NCI-H510A (cell line): Measurements from ENCODE around the gene GEMIN8.

ENCODE experiments used
- DNase-seq: peaks from one replicate; lab custom pipeline; 2025; lab: John Stamatoyannopoulos, UW

The GEMIN8 gene, protein sequence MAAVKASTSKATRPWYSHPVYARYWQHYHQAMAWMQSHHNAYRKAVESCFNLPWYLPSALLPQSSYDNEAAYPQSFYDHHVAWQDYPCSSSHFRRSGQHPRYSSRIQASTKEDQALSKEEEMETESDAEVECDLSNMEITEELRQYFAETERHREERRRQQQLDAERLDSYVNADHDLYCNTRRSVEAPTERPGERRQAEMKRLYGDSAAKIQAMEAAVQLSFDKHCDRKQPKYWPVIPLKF

DNA sequence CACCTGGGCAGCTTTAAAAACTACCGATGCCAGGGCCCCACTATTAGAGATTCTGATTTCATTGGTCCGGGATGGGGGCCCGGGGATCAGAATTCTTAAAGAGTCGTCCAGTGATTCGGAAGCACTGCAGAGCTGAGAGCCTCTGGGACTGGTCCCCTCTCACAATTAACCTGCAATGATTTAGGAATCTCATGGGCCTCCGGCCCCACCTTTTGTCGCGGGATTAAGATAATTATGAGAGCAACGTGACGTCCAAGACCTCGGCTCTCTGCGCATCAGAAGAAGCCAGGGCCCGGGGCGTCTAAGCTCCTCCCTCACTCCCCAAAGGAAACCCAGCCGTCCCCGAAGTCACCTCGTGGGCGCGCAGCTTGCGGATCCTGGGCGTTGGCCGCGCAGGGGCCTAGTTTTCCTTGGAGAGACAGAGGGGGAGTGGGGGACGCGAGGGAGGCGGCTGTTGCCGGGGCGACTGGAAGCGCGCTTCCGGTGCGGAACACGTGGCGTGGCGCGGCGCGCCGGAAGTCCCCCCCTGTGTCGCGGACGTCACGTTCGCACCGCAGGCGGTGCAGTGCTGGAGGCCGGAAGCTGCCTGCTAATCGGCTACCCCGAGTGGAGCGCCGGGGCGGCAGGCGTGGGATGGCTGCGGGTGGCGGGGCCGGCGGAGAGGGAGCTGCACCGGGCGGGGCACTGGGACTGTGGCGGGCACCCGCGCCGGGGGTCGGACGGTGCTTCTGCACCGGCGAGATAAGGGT is at the start of gene GEMIN8:
Gene GEMIN8 (minus strand): TSS at position 468 of the 749 bp plus-strand sequence. CDS start 8,414 bp downstream, outside the sequence.
- DNase-seq: peak; percentile 75

- DNase-seq: no peak
Measured at GRCh38 chrX:14076639-14077038, 46.9 kb upstream of the GEMIN8 start.

GRCh38 chrX:14073556-14073955 is 43.9 kb upstream of the GEMIN8 start:
- no peak for DNase-seq

- DNase-seq: no peak
Measured at GRCh38 chrX:14073071-14073470, 43.4 kb upstream of the GEMIN8 start.

DNA sequence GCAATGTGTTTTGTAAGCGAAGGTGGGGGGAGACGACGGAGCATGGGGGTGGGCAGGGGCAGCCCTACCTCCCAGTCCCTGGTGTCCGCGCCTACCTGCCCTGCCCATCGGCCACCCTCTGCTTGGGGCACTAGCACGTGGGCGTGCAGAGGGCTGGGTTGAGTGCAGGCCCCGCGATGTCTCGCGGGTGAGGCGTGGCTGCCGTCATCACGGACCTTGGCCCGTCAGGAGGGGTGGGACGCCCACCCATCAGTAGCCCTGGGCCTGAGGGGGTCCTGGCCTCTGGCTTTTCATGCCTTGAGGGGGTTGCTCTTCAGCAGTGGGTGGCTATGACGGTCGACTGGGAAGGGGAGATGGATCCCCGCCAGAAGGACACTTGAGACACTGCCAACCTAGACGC is 36.1 kb upstream of the GEMIN8 start:
- DNase-seq: no peak

GRCh38 chrX:14064626-14065432 is 35.1 kb upstream of the GEMIN8 start:
- no peak for DNase-seq

DNA sequence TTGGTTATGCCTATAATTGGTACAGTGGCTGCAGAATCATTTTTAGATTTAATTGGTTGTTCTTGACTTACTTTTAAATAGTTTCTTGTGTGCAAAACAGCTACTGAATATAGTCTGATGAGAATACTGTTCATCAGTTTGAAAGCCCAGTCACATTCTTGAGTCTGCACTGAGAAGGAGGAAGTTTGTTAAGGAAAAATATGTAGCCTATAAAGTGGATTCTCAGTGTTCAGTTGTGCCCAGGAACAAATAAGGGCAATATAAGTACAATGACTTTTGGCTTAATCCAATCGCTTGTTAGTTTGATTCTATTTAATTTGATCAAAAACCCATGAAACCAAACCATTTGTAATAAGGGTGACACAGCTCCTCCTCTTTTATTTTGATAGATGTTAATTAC is 32.8 kb upstream of the GEMIN8 start:
- no peak for DNase-seq

GRCh38 chrX:14056206-14056605 is 26.5 kb upstream of the GEMIN8 start:
- DNase-seq: no peak

DNA sequence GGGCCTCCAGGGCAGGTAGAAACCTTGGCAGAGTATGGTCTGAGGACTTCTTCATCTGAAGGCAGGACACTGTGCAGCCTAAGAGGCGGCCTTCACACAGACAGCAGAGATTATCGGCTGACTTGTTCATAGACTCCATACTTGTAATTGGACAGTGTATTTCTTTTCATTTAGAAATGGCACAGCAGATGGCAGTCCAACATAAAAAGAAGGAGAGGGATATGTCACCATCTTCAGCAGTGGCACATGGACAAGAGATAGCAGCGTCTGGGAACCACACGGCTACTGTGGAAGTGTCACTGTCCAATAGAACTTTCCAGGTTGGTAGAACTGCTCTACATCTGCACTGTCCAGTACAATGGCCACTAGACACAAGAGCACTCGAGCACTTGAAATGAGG is 21.7 kb upstream of the GEMIN8 start:
- DNase-seq: no peak

GRCh38 chrX:14050709-14051108 is 21.0 kb upstream of the GEMIN8 start:
- no peak for DNase-seq

DNA sequence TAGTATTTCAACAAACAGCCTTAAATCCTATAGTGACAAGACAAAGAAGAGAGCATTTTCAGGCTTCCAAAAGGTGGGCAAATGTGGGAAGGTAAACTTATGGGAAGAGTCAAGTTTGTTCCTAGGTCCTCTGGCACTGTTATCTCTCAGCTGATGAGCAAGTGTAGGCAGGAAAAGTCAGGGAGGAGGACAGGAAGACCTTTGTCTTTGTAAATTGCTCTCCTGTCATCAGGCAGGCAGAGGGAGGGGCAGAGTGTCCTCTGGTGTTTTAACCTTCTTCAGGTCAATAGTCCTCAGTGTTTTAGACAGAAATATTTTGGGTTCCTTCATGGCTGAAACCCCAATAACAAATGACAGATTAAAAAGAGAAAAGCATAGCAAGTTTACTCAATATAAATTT is 13.5 kb upstream of the GEMIN8 start:
- no peak for DNase-seq

DNA sequence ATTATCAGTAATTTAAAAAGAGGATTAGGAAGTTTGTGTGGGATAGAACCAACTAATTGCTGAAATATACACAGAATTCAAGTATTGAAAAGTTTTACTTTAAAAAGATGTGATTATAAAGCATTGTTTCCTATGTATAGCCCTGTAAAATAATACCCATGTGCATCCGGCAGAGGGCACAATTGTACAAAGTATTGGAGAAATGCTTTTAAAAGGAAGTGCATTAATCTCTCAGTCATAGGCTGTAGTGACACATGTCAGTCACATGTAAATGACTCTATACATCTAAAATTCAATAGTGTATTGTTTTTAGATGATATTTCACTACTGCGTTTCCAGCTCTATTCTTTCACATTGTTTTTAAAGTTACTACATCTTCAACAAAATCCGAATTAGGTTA is 9.7 kb upstream of the GEMIN8 start:
- no peak for DNase-seq

DNA sequence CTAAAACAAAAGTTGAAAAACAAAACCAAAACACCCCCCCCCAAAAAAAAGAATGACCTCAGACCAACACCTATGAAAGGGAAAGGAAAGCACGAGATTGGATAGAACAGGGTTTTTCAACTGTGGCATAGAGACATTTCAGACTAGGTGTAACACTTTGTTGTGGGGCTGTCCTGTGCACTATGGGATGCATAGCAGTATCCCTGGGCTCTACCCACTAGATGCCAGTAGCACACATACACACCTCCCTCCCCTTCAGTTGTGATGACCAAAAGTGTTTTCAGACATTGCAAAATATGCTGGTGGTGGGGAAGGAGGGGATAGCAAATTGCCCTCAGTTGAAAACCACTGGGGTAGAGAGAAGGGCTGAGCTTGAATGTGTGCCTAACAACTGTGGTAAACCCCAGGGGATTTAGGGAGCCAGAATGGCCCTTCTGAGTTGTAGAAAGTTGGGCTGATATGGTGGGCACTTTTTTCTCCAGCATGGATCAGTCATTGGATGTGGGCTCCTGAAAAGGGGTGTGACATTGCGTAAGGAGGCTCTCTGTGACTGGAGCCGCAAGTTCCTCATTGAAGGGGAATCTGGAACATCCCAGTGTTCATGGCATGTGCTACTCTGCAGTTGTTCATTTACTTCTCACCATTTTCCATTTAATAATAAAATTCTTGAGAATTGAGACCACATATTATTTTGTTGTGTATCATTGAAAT is 8.8 kb upstream of the GEMIN8 start:
- DNase-seq: no peak

DNA sequence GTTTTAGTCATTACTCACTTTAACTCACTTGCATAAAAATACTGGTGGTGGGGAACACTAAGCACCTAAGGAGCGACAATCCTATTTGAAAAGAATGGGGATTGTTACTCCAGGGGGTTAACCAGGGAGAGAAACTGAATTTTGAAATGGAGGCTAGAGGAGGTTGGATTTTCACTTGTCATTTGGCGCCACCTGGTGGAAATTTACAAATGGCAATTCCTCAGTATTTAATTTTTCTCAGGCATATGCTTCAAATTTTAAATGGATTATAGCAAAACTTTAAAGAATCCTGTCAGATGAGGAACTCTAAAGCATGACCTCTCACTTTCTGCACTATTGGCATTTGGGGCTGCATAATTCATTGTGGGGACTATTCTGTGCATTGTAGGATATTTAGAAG is 2.7 kb upstream of the GEMIN8 start:
- DNase-seq: no peak

GRCh38 chrX:14030174-14030530 is 460 bp upstream of the GEMIN8 start:
- DNase-seq: no peak

DNA sequence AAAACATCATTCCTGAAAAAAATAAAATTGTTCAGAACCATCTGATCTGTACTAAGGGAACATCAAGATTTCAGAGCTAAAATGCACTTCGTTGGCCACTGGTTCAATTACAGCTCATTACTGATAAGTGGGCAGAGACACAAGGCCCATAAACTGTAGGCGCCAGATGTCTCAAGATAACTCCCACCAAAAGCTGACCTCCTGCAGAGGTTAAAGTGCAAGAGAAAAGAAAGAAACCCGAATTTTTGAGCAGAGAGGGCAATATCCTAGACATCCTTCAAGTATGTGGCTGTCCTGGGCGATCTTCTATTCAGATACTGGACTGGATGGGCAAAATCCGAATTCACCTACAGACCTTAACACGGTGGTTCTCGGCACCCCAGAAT is 660 bp downstream of the GEMIN8 start:
- DNase-seq: no peak

DNA sequence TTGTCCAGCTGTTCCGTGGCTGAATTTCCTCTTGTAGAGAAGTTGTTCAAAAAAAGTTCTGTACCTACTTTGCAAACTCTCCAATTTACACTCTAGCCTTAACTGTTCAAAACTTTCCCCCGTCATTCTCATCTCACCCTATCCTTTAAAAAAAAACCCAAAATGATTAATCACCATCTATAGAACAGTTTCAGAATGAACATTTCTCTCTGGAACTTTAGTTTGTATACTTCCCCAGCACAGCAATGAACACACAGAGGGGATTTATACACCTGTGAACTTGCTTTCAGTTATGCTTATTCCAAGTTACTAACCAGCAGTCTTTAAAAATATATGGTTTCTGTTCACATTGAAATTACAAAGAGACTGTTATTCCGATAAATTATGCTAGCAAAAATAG is 1.2 kb downstream of the GEMIN8 start:
- DNase-seq: no peak

GRCh38 chrX:14027511-14028019 is 2.1 kb downstream of the GEMIN8 start:
- DNase-seq: no peak

GRCh38 chrX:14027036-14027435 is 2.7 kb downstream of the GEMIN8 start:
- DNase-seq: no peak

- no peak for DNase-seq
Measured at GRCh38 chrX:14026121-14026520, 3.6 kb downstream of the GEMIN8 start.

GRCh38 chrX:14022019-14022418 is 7.7 kb downstream of the GEMIN8 start:
- no peak for DNase-seq

GRCh38 chrX:14017399-14017798 is 12.3 kb downstream of the GEMIN8 start:
- DNase-seq: no peak
